ENCODE results near the gene CMIP. TPM values are rescaled to one million over a fixed set of nuclear protein-coding genes. Genes with fewer than 3 reads are reported as not detected.

Gene CMIP
- total RNA-seq, 4 donors from 2014 or later: 16.7 to 104 (median 43.6) TPM

DNA sequence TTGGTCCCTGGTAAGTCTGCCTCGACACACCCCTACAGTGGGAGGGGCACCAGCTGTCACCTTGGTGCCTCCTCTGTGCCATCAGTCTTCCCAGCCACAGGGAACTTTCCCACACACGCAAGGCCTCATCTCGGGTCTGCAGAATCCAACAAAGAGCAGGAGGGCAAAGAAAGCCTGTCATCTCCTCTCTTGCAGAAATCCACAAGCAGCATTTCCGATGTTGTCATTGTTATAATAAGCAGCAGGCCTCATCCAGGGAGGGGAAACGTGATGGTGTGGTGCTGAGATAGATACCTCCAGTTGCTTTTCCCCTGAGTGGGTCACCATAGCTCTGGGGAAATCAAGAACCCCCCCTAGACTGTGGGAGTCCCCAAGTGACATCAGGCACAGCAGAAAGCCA, 110.4 kb downstream of the CMIP start:
- no peaks in the 10 kb centered on the region for H3K9me3 ChIP-seq
- DNase-seq: no peak
- peak overlapping the region in 1 of 2 donors; percentile 18 for H3K27ac ChIP-seq
- intact Hi-C loops (cut with DNase I; ENCODE audit: low total_unique reads): no loop called here
- no peaks in the 10 kb centered on the region for H3K4me1 ChIP-seq
- H3K27me3 ChIP-seq: no peaks in the 10 kb centered on the region
- H3K4me3 ChIP-seq: no peak overlapping the region
- no peaks in the 10 kb centered on the region for H3K36me3 ChIP-seq
- TF ChIP-seq, protein P1, sequence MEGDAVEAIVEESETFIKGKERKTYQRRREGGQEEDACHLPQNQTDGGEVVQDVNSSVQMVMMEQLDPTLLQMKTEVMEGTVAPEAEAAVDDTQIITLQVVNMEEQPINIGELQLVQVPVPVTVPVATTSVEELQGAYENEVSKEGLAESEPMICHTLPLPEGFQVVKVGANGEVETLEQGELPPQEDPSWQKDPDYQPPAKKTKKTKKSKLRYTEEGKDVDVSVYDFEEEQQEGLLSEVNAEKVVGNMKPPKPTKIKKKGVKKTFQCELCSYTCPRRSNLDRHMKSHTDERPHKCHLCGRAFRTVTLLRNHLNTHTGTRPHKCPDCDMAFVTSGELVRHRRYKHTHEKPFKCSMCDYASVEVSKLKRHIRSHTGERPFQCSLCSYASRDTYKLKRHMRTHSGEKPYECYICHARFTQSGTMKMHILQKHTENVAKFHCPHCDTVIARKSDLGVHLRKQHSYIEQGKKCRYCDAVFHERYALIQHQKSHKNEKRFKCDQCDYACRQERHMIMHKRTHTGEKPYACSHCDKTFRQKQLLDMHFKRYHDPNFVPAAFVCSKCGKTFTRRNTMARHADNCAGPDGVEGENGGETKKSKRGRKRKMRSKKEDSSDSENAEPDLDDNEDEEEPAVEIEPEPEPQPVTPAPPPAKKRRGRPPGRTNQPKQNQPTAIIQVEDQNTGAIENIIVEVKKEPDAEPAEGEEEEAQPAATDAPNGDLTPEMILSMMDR (IDR thresholded peaks at IDR 0.05): no peak
- TF ChIP-seq POLR2A (IDR thresholded peaks at IDR 0.05): no peak

DNA sequence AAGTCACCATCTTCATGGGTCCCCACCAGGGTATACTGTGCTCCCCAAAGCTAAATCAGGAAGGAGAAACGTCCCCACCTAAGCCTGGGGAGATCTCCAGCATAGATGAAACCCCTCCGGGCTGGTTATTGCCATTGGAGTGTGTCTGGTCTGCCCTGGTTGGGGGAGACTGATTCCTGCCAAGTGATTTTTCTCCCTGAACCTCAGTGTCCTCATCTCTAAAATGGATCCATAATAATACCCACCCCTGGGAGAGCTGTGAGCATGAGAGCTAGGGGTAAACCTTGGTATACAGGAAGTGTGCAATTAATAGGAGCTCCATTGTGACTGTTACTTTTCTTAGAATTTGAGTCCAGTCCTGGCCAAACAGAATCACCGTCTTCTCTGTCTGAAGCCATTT, 111.1 kb downstream of the CMIP start:
- Histone ChIP-seq H3K27me3 (no peaks in the 10 kb centered on the region), H3K36me3 (no peaks in the 10 kb centered on the region), H3K9me3 (no peaks in the 10 kb centered on the region), H3K4me3 (no peak overlapping the region), H3K27ac (no peak overlapping the region), H3K4me1 (no peaks in the 10 kb centered on the region)
- TF ChIP-seq, protein P1 (IDR thresholded peaks at IDR 0.05): no peak
- no peak for TF ChIP-seq POLR2A (IDR thresholded peaks at IDR 0.05)
- intact Hi-C loops (cut with DNase I; ENCODE audit: low total_unique reads): no loop called here
- no peak for DNase-seq

DNA sequence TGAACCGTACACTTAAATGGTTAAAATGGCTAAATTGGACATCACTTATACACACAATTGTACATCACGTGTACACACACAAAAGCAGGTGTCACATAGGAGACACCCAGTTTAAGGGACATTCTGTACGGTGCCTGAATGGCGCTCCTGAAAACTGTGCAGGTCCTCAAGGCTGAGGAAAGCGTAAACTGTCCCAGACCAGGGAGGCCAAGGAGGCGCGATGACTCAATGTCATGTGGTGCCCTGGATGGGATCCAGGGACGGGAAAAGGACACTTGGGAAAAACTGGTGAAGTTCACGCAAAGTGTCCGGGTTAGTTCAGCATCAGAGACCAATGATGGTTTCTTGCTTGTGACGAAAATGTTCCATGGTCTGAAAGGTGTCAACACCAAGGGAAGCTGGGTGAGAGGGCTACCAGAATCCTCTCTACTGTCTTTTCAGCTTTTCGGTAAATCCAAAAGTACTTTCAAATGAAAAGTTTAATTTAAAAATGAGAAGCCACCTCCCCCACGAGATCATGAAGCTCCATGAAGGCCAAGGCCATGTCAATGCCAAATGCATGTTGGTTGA, 112.2 kb downstream of the CMIP start:
- Histone ChIP-seq H3K9me3 (no peaks in the 10 kb centered on the region), H3K4me1 (no peaks in the 10 kb centered on the region), H3K36me3 (no peaks in the 10 kb centered on the region), H3K27ac (no peak overlapping the region), H3K4me3 (no peak overlapping the region), H3K27me3 (no peaks in the 10 kb centered on the region)
- no peak for TF ChIP-seq POLR2A (IDR thresholded peaks at IDR 0.05)
- TF ChIP-seq, protein P1 (IDR thresholded peaks at IDR 0.05): no peak
- peak in 1 of 2 donors; percentile 35 for DNase-seq
- intact Hi-C loops (cut with DNase I; ENCODE audit: low total_unique reads): no loop called here

DNA sequence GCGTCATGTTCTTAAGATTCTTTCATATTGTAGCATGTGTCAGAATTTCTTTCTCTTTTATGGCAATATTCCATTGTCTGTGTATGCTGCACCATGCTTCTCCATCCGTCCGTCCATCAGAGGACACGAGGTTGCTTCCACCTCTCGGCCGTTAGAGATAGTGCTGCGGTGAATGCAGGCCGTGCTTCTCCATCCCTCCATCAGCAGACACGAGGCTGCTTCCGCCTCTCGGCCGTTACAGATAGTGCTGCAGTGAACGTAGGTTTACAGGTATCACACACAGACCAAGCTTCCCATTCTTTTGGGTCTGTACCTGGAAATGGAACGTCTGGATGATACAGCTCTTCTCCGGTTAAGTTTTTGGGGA, 113.5 kb downstream of the CMIP start:
- no peak overlapping the region for H3K4me3 ChIP-seq
- no peaks in the 10 kb centered on the region for H3K27me3 ChIP-seq
- no peaks in the 10 kb centered on the region for H3K4me1 ChIP-seq
- H3K36me3 ChIP-seq: no peaks in the 10 kb centered on the region
- no peak for DNase-seq
- H3K9me3 ChIP-seq: no peaks in the 10 kb centered on the region
- intact Hi-C loops (cut with DNase I; ENCODE audit: low total_unique reads): no loop called here
- no peak overlapping the region for H3K27ac ChIP-seq
- TF ChIP-seq, protein P1 (IDR thresholded peaks at IDR 0.05): no peak
- TF ChIP-seq POLR2A (IDR thresholded peaks at IDR 0.05): no peak

DNA sequence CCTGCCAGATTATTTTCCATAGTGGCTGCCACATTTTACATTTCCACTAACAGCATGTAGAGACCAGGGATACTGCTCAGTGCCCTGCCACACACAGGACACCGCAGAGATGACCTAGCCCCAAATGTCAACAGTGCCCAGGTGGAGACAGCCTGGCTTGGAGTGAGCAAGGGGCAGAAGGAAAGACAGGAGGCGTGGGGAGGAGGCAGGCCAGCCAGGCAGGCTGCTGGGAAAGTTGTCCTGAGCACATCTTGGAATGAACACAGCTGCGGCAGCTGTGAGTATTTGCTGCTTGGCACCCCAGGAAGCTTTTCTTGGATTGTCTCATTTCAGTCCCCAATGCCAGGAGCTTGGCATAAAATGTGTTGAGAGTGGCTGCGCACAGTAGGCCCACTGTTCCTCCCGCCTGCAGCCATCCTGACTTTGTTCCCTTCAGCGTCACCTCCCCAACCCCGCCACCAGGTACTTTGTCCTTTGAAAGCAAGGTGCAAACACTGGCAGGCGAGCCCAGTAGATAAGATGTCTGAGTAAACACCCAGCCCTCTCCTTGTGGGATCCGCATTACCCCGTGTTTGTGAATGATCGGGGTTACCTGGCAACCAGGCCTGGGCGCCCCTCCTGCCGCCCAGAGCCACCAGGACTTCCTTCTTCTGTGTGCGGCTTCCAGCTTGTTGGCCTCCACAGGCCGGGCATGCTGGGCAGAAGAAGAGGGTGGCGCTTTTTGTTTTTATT, 114.0 kb downstream of the CMIP start:
- TF ChIP-seq POLR2A (IDR thresholded peaks at IDR 0.05): no peak
- TF ChIP-seq, protein P1 (IDR thresholded peaks at IDR 0.05): no peak
- no peaks in the 10 kb centered on the region for H3K4me1 ChIP-seq
- no peak for DNase-seq
- no peaks in the 10 kb centered on the region for H3K27me3 ChIP-seq
- no peaks in the 10 kb centered on the region for H3K9me3 ChIP-seq
- no peak overlapping the region for H3K27ac ChIP-seq
- no peak overlapping the region for H3K4me3 ChIP-seq
- intact Hi-C loops (cut with DNase I; ENCODE audit: low total_unique reads): no loop called here
- H3K36me3 ChIP-seq: no peaks in the 10 kb centered on the region
